Fibroblast of lung (primary cell): ENCODE results near the gene ZCCHC7.

ENCODE experiments used
- CTCF ChIP-seq, 2 donors: IDR thresholded peaks in 1 of 2; conservative IDR thresholded peaks in 1 of 2; 1 replicate in 1 of 2; 2 replicates in 1 of 2; pipeline ENCODE4 v1.5.1; 2011 to 2012; ENCODE audit warnings: low read length in 2 of 2, control low read depth in 1 of 2, inconsistent platforms in 1 of 2, low read depth in 1 of 2, mild to moderate bottlenecking in 1 of 2
- EZH2 ChIP-seq: IDR thresholded peaks from 2 replicates; pipeline ENCODE4 v1.5.1; 2012; ENCODE audit warnings: low read length, control low read depth, mild to moderate bottlenecking; ENCODE audit errors: missing control alignments

GRCh38 chr9:37338218-37338617 is 217.8 kb downstream of the ZCCHC7 start:
- no peak for TF ChIP-seq CTCF (conservative IDR thresholded peaks at IDR 0.05 in 1 of 2, IDR thresholded peaks at IDR 0.05 in 1 of 2; ENCODE audit: low read depth in 1 of 2, low read length in 2 of 2)
- no peak for TF ChIP-seq EZH2
